ENCODE data around the gene RSPO1. TPM values are rescaled to one million over a fixed set of nuclear protein-coding genes. Genes with fewer than 3 reads are reported as not detected.

The RSPO1 gene
- total RNA-seq, 1 experiment from 2014 or later = not detected

DNA sequence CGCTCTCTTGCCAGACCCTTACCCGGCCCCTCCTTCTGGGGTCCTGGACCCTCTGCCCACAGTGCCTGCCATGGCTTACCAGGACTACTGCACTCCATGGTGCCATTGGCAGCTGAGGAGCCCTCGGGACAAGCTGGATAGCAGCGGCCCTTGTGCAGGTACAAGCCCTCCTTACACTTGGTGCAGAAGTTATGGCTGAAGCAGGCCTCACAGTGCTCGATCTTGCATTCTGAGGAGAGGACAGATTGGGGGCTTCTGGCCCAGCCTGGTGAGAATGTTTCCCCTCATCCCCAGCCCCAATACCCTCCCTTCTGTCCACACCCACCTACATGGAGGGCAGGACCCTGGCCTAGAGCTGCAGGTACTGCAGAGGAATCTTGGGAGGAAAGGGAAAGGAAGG lies 20.6 kb downstream of the RSPO1 start:
- TF ChIP-seq CTCF (conservative IDR thresholded peaks at IDR 0.05; ENCODE audit: low read depth, low read length) (no peak), EZH2 (IDR thresholded peaks at IDR 0.05; ENCODE audit: borderline replicate concordance, low read depth, low read length, poor library complexity, severe bottlenecking) (no peak)
- Histone ChIP-seq H3K4me3 (ENCODE audit: low read depth, low read length, poor library complexity, severe bottlenecking) (no peak overlapping the region), H3K4me1 (ENCODE audit: insufficient read depth, low read length, poor library complexity, severe bottlenecking) (no peaks in the 10 kb centered on the region), H3K9me3 (ENCODE audit: low read depth, low read length, poor library complexity, severe bottlenecking) (no peaks in the 10 kb centered on the region), H3K36me3 (ENCODE audit: insufficient read depth, low read length, poor library complexity, severe bottlenecking) (no peaks in the 10 kb centered on the region), H3K27ac (ENCODE audit: low read depth, low read length, poor library complexity, severe bottlenecking) (no peak overlapping the region), H3K27me3 (replicated peaks; ENCODE audit: insufficient read depth, low read depth, low read length, poor library complexity) (peaks cover 78% of the 10 kb centered on the region)
- CTCF ChIA-PET = no interaction called here
- POLR2A ChIA-PET (ENCODE audit: low non-redundant PET) = no interaction called here
- BruUV-seq (replicated peaks) = no TSS peak
- intact Hi-C loops (cut with micrococcal nuclease; ENCODE audit: unreplicated experiment) = no loop called here
- no peak for DNase-seq (ENCODE audit: low spot score)

GRCh38 chr1:37612186-37612585 lies 22.5 kb downstream of the RSPO1 start:
- H3K27me3 ChIP-seq (replicated peaks; ENCODE audit: insufficient read depth, low read depth, low read length, poor library complexity) = peaks cover 82% of the 10 kb centered on the region
- POLR2A ChIA-PET (ENCODE audit: low non-redundant PET) = no interaction called here

GRCh38 chr1:37609994-37610393 lies 24.7 kb downstream of the RSPO1 start:
- Histone ChIP-seq H3K27me3 (replicated peaks; ENCODE audit: insufficient read depth, low read depth, low read length, poor library complexity) (peaks cover 70% of the 10 kb centered on the region), H3K36me3 (ENCODE audit: insufficient read depth, low read length, poor library complexity, severe bottlenecking) (no peaks in the 10 kb centered on the region), H3K4me3 (ENCODE audit: low read depth, low read length, poor library complexity, severe bottlenecking) (no peak overlapping the region), H3K4me1 (ENCODE audit: insufficient read depth, low read length, poor library complexity, severe bottlenecking) (no peaks in the 10 kb centered on the region), H3K9me3 (ENCODE audit: low read depth, low read length, poor library complexity, severe bottlenecking) (no peaks in the 10 kb centered on the region), H3K27ac (ENCODE audit: low read depth, low read length, poor library complexity, severe bottlenecking) (no peak overlapping the region)
- DNase-seq (ENCODE audit: low spot score) = no peak
- BruUV-seq (replicated peaks) = no TSS peak
- TF ChIP-seq CTCF (conservative IDR thresholded peaks at IDR 0.05; ENCODE audit: low read depth, low read length) = no peak
- TF ChIP-seq EZH2 (IDR thresholded peaks at IDR 0.05; ENCODE audit: borderline replicate concordance, low read depth, low read length, poor library complexity, severe bottlenecking) = no peak
- intact Hi-C loops (cut with micrococcal nuclease; ENCODE audit: unreplicated experiment) = no loop called here
- CTCF ChIA-PET = no interaction called here
- POLR2A ChIA-PET (ENCODE audit: low non-redundant PET) = no interaction called here

More at GRCh38 chr1:37612186-37612585, 22.5 kb downstream of the RSPO1 start:
- intact Hi-C loops (cut with micrococcal nuclease; ENCODE audit: unreplicated experiment) = no loop called here
- Histone ChIP-seq H3K27ac (ENCODE audit: low read depth, low read length, poor library complexity, severe bottlenecking) (no peak overlapping the region), H3K36me3 (ENCODE audit: insufficient read depth, low read length, poor library complexity, severe bottlenecking) (no peaks in the 10 kb centered on the region), H3K4me3 (ENCODE audit: low read depth, low read length, poor library complexity, severe bottlenecking) (no peak overlapping the region), H3K4me1 (ENCODE audit: insufficient read depth, low read length, poor library complexity, severe bottlenecking) (no peaks in the 10 kb centered on the region), H3K9me3 (ENCODE audit: low read depth, low read length, poor library complexity, severe bottlenecking) (no peaks in the 10 kb centered on the region)
- no TSS peak for BruUV-seq (replicated peaks)
- no peak for DNase-seq (ENCODE audit: low spot score)
- CTCF ChIA-PET = no interaction called here
- TF ChIP-seq CTCF (conservative IDR thresholded peaks at IDR 0.05; ENCODE audit: low read depth, low read length) (no peak), EZH2 (IDR thresholded peaks at IDR 0.05; ENCODE audit: borderline replicate concordance, low read depth, low read length, poor library complexity, severe bottlenecking) (no peak)

All from A673 (cell line).